GM15510 (cell line): ENCODE measurements around the gene FYB2.

Experiments
- POLR2A ChIP-seq: IDR thresholded peaks from 3 replicates; pipeline ENCODE4 v1.6.1; 2011; ENCODE audit warnings: borderline replicate concordance; ENCODE audit not compliant: insufficient read length; ENCODE audit errors: extremely low read depth

Gene FYB2

DNA sequence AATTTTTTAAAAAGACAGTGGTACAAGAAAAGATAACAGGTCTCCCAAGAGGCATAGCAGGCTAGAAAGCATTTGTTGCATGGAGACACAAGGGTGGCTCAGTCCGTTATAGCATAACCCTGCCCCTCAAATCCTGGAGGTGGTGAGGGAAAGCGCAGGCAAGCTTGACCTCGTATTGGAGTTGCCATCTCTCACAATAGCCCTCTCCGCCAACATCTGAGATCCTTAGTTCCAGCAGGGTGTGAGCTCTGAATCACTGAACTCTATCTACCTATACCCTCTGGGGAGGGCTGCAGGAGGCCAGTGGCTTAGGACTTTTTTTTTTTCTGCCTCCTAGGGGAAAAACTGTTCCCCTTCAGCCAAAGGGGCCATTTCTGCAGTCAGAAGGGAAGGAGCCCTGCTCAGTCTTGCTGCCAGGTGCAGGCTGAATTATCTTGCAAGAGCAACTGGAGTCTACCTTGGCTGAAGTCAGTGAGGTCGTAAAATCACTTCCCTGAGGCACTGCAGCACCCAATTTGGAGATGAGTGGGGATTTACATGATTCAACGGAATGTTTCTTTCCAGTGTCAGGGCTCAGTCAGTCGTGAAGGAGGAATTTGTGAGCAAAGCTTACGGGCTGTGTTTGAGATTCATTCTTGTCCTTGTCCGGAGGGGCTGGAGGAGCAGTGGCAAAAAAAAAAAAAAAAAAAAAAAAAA is 18.2 kb upstream of the FYB2 start:
- TF ChIP-seq POLR2A = no peak

GRCh38 chr1:56836359-56836758 is 17.2 kb upstream of the FYB2 start:
- no peak for TF ChIP-seq POLR2A

DNA sequence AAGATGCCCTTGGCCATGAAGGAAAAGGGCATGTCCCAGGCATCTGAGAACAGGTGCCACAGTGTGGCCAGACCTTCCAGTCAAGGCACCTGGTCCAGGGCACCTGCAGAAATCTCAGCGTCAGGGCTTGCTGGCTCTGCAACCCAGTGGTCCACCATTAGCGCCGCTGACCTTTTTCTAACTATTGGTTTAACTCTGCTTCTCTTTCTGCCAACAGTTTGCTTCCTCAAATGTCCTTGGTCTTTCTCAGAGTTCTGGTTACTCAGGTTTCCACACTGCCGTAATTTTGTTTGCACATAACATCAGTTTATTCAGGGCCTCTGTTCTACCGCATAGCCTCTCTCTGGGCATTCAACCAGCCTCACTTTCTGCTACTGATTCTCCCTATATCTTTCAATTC is 16.5 kb upstream of the FYB2 start:
- TF ChIP-seq POLR2A = no peak

DNA sequence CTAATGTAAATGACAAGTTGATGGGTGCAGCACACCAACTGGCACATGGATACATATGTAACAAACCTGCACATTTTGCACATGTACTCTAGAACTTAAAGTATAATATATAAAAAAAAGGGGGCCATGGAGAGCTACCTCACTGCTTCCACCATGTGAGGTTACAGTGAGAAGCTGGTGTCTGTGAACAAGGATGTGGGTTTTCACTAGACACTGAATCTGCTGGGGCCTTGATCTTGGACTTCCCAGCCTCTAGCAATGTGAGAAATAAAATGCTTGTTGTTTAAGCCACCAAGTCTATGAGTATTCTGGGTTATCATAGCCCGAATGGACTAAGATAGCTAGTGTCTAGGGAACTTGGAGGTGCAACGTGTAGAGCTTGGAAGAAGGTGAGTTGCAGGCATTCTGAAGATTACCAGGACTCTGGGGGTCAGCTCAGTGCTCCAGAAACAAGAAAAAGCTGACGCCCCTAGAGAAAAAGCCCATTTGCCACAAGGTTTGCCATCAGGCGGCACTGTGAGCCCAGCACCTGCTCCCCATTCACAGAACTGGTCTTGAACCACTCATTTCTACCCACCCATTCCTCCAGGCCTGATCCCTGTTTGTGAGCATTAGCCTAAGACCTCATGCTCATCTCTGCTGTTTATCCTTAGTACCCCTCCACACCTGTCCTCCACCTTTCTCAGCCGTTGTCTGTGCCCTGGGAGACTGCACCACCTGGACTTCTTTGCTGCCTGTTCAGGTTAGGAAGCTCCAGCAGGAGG is 15.1 kb upstream of the FYB2 start:
- TF ChIP-seq POLR2A = no peak

- no peak for TF ChIP-seq POLR2A
These were observed 13.9 kb upstream of the FYB2 start for GRCh38 chr1:56833088-56833487.

GRCh38 chr1:56831871-56832693 is 12.9 kb upstream of the FYB2 start:
- TF ChIP-seq POLR2A = no peak

GRCh38 chr1:56830052-56830451 is 10.8 kb upstream of the FYB2 start:
- TF ChIP-seq POLR2A = no peak

- no peak for TF ChIP-seq POLR2A
These were observed 8.5 kb upstream of the FYB2 start for GRCh38 chr1:56827711-56828110.

DNA sequence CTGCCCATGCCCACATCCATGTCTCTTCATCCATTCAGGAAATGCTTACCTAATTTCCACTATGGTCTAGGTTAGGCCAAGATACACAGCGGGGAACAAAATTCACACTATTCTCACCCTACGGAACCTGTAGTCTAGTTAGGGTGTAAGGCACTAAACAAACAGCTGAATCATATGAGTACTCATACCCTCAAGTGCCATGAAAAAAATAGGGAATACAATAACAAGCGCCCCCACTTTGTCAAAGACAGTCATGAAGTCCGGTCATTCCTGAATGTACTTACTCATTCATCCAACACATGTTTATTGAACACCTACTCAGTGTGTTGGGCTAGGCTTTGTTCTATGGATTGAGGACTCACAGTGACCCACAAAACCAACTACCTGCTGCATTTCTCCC is 6.2 kb upstream of the FYB2 start:
- TF ChIP-seq POLR2A = no peak

- no peak for TF ChIP-seq POLR2A
These were observed 5.7 kb upstream of the FYB2 start for GRCh38 chr1:56824938-56825337.

GRCh38 chr1:56824271-56824670 is 5.1 kb upstream of the FYB2 start:
- TF ChIP-seq POLR2A = no peak

DNA sequence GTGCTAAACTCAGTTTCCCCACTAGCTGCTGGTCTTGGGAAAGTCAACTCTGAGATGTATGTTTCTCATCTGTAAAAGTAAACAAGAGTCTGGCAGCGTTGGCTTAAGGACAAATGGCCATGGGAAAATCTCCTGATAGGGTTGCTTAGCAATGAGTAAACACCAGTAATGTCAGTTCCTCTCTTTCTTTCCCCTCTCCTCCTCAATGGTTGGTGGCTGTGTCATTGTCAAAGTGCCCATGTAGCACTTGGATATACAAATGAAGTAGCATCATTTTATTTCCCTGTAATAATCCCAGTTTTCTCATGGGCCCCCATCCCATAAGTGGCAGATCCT is 2.2 kb upstream of the FYB2 start:
- no peak for TF ChIP-seq POLR2A

- TF ChIP-seq POLR2A = no peak
These were observed 1.7 kb upstream of the FYB2 start for GRCh38 chr1:56820755-56821461.

GRCh38 chr1:56817716-56818463 is 1.3 kb downstream of the FYB2 start:
- no peak for TF ChIP-seq POLR2A
